DMS153 (cell line): ENCODE measurements around the gene USP9Y.

Source experiments
- DNase-seq: peaks from one replicate; lab custom pipeline; 2025; lab: John Stamatoyannopoulos, UW

USP9Y gene

GRCh38 chrY:12765976-12766375, 64.9 kb downstream of the USP9Y start:
- DNase-seq: no peak

- DNase-seq: no peak
Observed at GRCh38 chrY:12784521-12784920, 83.5 kb downstream of the USP9Y start.

- no peak for DNase-seq
Observed at GRCh38 chrY:12793999-12794398, 93.0 kb downstream of the USP9Y start.

- no peak for DNase-seq
Observed at GRCh38 chrY:12808046-12808445, 107.0 kb downstream of the USP9Y start.

- DNase-seq: no peak
Observed at GRCh38 chrY:12809034-12809433, 108.0 kb downstream of the USP9Y start.

- no peak for DNase-seq
Observed at GRCh38 chrY:12823408-12823807, 122.4 kb downstream of the USP9Y start.

- no peak for DNase-seq
Observed at GRCh38 chrY:12826791-12827190, 125.8 kb downstream of the USP9Y start.

GRCh38 chrY:12833284-12833683, 132.3 kb downstream of the USP9Y start:
- DNase-seq: no peak

- no peak for DNase-seq
Observed at GRCh38 chrY:12837550-12837949, 136.5 kb downstream of the USP9Y start.

GRCh38 chrY:12841368-12841767, 140.3 kb downstream of the USP9Y start:
- no peak for DNase-seq

GRCh38 chrY:12846793-12847192, 145.8 kb downstream of the USP9Y start:
- no peak for DNase-seq

- no peak for DNase-seq
Observed at GRCh38 chrY:12855791-12856275, 154.8 kb downstream of the USP9Y start.

- no peak for DNase-seq
Observed at GRCh38 chrY:12867960-12868359, 166.9 kb downstream of the USP9Y start.

GRCh38 chrY:12896973-12897372, 195.9 kb downstream of the USP9Y start:
- no peak for DNase-seq

- no peak for DNase-seq
Observed at GRCh38 chrY:12898604-12899003, 197.6 kb downstream of the USP9Y start.

GRCh38 chrY:12904618-12905516, 203.8 kb downstream of the USP9Y start, which contains the start of gene DDX3Y:
Gene DDX3Y, plus strand, starts transcription at chrY:12904868. Its CDS starts 69 bp downstream, at chrY:12904937.
- DNase-seq: no peak

- DNase-seq: no peak
Observed at GRCh38 chrY:12905517-12905872, 204.5 kb downstream of the USP9Y start.

GRCh38 chrY:12905895-12906294, 204.9 kb downstream of the USP9Y start:
- DNase-seq: no peak
